ENCODE results near the gene CRTC2. TPM values are rescaled to one million over a fixed set of nuclear protein-coding genes. Genes with fewer than 3 reads are reported as not detected.

CRTC2 gene
- total and polyA plus RNA-seq, 2 experiments from 2014 or later = 10.6 to 20.7 TPM

DNA sequence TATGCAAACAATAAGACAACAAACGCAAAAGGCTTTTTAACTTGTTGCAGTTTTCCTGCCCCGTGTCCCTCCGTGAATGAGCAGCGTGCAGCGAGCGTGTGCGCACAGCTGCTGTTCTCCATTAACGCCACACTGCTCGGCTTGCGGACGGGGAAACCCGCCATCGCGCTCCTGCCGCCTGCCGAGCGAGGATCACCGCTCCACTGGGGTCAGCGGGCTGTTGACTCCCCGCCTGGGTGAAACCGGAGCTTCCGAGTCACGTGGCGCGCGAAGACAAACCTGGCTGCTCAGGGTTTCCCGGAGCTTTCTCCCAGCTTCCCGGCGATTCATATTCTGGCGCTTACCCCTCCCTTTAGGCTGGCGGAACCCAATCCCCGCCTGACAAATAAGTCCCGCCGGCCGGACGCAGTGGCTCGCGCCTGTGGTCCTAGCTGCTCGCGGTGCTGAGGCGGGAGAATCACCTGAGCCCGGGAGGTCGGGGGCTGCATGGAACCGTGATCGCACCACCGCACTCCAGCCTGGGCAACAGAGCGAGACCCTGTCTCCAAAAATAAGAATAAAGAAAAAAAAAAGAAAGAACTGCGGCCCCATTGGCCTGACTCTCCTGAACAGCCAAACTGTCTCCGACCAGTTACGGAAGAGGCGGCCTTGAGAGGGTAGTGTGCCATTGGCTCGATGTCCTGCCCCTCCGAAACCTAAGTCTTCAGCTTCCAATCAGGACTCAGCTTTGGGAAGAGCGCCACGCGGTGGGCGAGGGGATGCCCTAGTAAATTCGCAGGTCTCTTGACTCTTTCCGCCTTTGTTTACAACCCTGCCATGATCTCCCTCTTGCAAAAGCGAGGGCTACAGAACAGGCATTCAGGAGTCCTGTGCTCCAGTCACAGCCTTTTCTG, 8.9 kb upstream of the CRTC2 start, which contains the start of gene CREB3L4:
Gene CREB3L4 (plus strand): TSS at position 796 of the 893 bp plus-strand sequence. CDS start 624 bp downstream, outside the sequence.
- Histone ChIP-seq H3K36me3 (ENCODE audit: insufficient read depth) (no peaks in the 10 kb centered on the region; the same call in 1 of the 2 replicates), H3F3A (replicated peaks; ENCODE audit: low read depth) (peaks cover 27% of the 10 kb centered on the region; the same call in 1 of the 2 replicates), H4K20me1 (replicated peaks; ENCODE audit: insufficient read depth) (no peaks in the 10 kb centered on the region), H3K79me2 (replicated peaks; ENCODE audit: insufficient read depth) (peaks cover 34% of the 10 kb centered on the region), H3K4me2 (peak within 1 kb of the TSS; percentile 87), H3K4me1 (ENCODE audit: insufficient read depth) (peaks cover 29% of the 10 kb centered on the region), H2AFZ (no peak within 1 kb of the TSS), H3K4me3 (peak within 1 kb of the TSS; percentile 62), H3K27me3 (ENCODE audit: insufficient read depth) (no peaks in the 10 kb centered on the region), H3K27ac (ENCODE audit: low read depth) (peak within 1 kb of the TSS; percentile 99), H3K9me2 (ENCODE audit: insufficient read depth) (no peaks in the 10 kb centered on the region)
- Mint-ChIP-seq H3K4me3 (peak within 1 kb of the TSS; percentile 81), H3K36me3 (ENCODE audit: low read depth) (peaks cover 31% of the 10 kb centered on the region), H3K4me1 (peaks cover 22% of the 10 kb centered on the region), H3K9me3 (peaks cover 4% of the 10 kb centered on the region; the same call in 1 of the 3 replicates), H3K27ac (peak within 1 kb of the TSS; percentile 97), H3K27me3 (ENCODE audit: insufficient read depth, low read depth, poor library complexity) (peaks cover 17% of the 10 kb centered on the region)
- TF ChIP-seq, protein P1, sequence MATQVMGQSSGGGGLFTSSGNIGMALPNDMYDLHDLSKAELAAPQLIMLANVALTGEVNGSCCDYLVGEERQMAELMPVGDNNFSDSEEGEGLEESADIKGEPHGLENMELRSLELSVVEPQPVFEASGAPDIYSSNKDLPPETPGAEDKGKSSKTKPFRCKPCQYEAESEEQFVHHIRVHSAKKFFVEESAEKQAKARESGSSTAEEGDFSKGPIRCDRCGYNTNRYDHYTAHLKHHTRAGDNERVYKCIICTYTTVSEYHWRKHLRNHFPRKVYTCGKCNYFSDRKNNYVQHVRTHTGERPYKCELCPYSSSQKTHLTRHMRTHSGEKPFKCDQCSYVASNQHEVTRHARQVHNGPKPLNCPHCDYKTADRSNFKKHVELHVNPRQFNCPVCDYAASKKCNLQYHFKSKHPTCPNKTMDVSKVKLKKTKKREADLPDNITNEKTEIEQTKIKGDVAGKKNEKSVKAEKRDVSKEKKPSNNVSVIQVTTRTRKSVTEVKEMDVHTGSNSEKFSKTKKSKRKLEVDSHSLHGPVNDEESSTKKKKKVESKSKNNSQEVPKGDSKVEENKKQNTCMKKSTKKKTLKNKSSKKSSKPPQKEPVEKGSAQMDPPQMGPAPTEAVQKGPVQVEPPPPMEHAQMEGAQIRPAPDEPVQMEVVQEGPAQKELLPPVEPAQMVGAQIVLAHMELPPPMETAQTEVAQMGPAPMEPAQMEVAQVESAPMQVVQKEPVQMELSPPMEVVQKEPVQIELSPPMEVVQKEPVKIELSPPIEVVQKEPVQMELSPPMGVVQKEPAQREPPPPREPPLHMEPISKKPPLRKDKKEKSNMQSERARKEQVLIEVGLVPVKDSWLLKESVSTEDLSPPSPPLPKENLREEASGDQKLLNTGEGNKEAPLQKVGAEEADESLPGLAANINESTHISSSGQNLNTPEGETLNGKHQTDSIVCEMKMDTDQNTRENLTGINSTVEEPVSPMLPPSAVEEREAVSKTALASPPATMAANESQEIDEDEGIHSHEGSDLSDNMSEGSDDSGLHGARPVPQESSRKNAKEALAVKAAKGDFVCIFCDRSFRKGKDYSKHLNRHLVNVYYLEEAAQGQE (IDR thresholded peaks at IDR 0.05; ENCODE audit: unreplicated experiment) = no peak
- TF ChIP-seq ZNF114 (CRISPR knock-in tag; IDR thresholded peaks at IDR 0.05) (no peak), CREB1 (CRISPR knock-in tag; IDR thresholded peaks at IDR 0.05; ENCODE audit: low read depth) (peak; percentile 45; the same call in 1 of the 2 replicates), EZH2 (IDR thresholded peaks at IDR 0.05; ENCODE audit: low read depth, unreplicated experiment) (no peak), JUNB (IDR thresholded peaks at IDR 0.05; ENCODE audit: unreplicated experiment) (no peak), ZNF331 (CRISPR knock-in tag; IDR thresholded peaks at IDR 0.05; ENCODE audit: low read depth) (no peak), POLR2AphosphoS5 (IDR thresholded peaks at IDR 0.05; ENCODE audit: low read depth) (peak; percentile 98), NANOG (IDR thresholded peaks at IDR 0.05; ENCODE audit: borderline replicate concordance) (no peak), EZH2phosphoT487 (IDR thresholded peaks at IDR 0.05; ENCODE audit: unreplicated experiment) (no peak), STAT1 (IDR thresholded peaks at IDR 0.05; ENCODE audit: unreplicated experiment) (no peak)
- TF ChIP-seq, protein P2, sequence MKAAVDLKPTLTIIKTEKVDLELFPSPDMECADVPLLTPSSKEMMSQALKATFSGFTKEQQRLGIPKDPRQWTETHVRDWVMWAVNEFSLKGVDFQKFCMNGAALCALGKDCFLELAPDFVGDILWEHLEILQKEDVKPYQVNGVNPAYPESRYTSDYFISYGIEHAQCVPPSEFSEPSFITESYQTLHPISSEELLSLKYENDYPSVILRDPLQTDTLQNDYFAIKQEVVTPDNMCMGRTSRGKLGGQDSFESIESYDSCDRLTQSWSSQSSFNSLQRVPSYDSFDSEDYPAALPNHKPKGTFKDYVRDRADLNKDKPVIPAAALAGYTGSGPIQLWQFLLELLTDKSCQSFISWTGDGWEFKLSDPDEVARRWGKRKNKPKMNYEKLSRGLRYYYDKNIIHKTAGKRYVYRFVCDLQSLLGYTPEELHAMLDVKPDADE (IDR thresholded peaks at IDR 0.05) = peak; percentile 32
- TF ChIP-seq, protein P3, sequence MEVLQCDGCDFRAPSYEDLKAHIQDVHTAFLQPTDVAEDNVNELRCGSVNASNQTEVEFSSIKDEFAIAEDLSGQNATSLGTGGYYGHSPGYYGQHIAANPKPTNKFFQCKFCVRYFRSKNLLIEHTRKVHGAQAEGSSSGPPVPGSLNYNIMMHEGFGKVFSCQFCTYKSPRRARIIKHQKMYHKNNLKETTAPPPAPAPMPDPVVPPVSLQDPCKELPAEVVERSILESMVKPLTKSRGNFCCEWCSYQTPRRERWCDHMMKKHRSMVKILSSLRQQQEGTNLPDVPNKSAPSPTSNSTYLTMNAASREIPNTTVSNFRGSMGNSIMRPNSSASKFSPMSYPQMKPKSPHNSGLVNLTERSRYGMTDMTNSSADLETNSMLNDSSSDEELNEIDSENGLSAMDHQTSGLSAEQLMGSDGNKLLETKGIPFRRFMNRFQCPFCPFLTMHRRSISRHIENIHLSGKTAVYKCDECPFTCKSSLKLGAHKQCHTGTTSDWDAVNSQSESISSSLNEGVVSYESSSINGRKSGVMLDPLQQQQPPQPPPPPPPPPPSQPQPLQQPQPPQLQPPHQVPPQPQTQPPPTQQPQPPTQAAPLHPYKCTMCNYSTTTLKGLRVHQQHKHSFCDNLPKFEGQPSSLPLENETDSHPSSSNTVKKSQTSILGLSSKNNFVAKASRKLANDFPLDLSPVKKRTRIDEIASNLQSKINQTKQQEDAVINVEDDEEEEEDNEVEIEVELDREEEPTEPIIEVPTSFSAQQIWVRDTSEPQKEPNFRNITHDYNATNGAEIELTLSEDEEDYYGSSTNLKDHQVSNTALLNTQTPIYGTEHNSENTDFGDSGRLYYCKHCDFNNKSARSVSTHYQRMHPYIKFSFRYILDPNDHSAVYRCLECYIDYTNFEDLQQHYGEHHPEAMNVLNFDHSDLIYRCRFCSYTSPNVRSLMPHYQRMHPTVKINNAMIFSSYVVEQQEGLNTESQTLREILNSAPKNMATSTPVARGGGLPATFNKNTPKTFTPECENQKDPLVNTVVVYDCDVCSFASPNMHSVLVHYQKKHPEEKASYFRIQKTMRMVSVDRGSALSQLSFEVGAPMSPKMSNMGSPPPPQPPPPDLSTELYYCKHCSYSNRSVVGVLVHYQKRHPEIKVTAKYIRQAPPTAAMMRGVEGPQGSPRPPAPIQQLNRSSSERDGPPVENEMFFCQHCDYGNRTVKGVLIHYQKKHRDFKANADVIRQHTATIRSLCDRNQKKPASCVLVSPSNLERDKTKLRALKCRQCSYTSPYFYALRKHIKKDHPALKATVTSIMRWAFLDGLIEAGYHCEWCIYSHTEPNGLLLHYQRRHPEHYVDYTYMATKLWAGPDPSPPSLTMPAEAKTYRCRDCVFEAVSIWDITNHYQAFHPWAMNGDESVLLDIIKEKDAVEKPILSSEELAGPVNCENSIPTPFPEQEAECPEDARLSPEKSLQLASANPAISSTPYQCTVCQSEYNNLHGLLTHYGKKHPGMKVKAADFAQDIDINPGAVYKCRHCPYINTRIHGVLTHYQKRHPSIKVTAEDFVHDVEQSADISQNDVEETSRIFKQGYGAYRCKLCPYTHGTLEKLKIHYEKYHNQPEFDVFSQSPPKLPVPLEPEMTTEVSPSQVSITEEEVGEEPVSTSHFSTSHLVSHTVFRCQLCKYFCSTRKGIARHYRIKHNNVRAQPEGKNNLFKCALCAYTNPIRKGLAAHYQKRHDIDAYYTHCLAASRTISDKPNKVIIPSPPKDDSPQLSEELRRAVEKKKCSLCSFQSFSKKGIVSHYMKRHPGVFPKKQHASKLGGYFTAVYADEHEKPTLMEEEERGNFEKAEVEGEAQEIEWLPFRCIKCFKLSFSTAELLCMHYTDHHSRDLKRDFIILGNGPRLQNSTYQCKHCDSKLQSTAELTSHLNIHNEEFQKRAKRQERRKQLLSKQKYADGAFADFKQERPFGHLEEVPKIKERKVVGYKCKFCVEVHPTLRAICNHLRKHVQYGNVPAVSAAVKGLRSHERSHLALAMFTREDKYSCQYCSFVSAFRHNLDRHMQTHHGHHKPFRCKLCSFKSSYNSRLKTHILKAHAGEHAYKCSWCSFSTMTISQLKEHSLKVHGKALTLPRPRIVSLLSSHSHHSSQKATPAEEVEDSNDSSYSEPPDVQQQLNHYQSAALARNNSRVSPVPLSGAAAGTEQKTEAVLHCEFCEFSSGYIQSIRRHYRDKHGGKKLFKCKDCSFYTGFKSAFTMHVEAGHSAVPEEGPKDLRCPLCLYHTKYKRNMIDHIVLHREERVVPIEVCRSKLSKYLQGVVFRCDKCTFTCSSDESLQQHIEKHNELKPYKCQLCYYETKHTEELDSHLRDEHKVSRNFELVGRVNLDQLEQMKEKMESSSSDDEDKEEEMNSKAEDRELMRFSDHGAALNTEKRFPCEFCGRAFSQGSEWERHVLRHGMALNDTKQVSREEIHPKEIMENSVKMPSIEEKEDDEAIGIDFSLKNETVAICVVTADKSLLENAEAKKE (CRISPR knock-in tag; IDR thresholded peaks at IDR 0.05) = no peak
- TF ChIP-seq, protein P4, sequence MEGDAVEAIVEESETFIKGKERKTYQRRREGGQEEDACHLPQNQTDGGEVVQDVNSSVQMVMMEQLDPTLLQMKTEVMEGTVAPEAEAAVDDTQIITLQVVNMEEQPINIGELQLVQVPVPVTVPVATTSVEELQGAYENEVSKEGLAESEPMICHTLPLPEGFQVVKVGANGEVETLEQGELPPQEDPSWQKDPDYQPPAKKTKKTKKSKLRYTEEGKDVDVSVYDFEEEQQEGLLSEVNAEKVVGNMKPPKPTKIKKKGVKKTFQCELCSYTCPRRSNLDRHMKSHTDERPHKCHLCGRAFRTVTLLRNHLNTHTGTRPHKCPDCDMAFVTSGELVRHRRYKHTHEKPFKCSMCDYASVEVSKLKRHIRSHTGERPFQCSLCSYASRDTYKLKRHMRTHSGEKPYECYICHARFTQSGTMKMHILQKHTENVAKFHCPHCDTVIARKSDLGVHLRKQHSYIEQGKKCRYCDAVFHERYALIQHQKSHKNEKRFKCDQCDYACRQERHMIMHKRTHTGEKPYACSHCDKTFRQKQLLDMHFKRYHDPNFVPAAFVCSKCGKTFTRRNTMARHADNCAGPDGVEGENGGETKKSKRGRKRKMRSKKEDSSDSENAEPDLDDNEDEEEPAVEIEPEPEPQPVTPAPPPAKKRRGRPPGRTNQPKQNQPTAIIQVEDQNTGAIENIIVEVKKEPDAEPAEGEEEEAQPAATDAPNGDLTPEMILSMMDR (conservative IDR thresholded peaks at IDR 0.05; ENCODE audit: low read depth in 2 of 2) = peak; percentile 15 to 59; a peak in 2 of 4 replicates
- DNase-seq (ENCODE audit: low spot score) (peak; percentile 99), ATAC-seq (peak; percentile 74)
